Hepatocyte (in vitro differentiated cells): Measurements from ENCODE around the gene SPPL2C. TPM values are rescaled to one million over a fixed set of nuclear protein-coding genes. Genes with fewer than 3 reads are reported as not detected.

Source experiments
- DNase-seq: peaks from one replicate; pipeline ENCODE4 v3.0.0-alpha.2; 2016; ENCODE audit warnings: low spot score
- H2AFZ ChIP-seq: fragments of 200-600 bp; sonication (generic); 2 replicates; pipeline ENCODE4 v1.6.0; 2016; ENCODE audit warnings: antibody characterized with exemption, mild to moderate bottlenecking
- H3K27ac ChIP-seq: fragments of 200-600 bp; sonication (generic); 2 replicates; pipeline ENCODE4 v1.5.1; 2016; ENCODE audit warnings: mild to moderate bottlenecking
- H3K27me3 ChIP-seq: fragments of 200-600 bp; sonication (generic); 2 replicates; pipeline ENCODE4 v1.6.1; 2016
- H3K36me3 ChIP-seq: fragments of 200-600 bp; sonication (generic); replicated peaks from 2 replicates; pipeline ENCODE4 v1.5.1; 2016; ENCODE audit warnings: low read depth; ENCODE audit not compliant: insufficient read depth
- H3K4me1 ChIP-seq: fragments of 200-600 bp; sonication (generic); 2 replicates; pipeline ENCODE4 v1.5.1; 2016; ENCODE audit warnings: mild to moderate bottlenecking, moderate library complexity; ENCODE audit not compliant: insufficient read depth
- H3K4me2 ChIP-seq: fragments of 200-600 bp; sonication (generic); 2 replicates; pipeline ENCODE4 v1.6.0; 2016
- H3K4me3 ChIP-seq: fragments of 200-600 bp; sonication (generic); 2 replicates; pipeline ENCODE4 v1.5.1; 2016; ENCODE audit warnings: mild to moderate bottlenecking
- H3K79me2 ChIP-seq: fragments of 200-600 bp; sonication (generic); 2 replicates; pipeline ENCODE4 v1.6.0; 2017; ENCODE audit warnings: mild to moderate bottlenecking
- H3K9me2 ChIP-seq: fragments of 200-600 bp; sonication (generic); replicated peaks from 2 replicates; pipeline ENCODE4 v1.6.0; 2017; ENCODE audit warnings: mild to moderate bottlenecking; ENCODE audit not compliant: insufficient read depth
- H3K9me3 ChIP-seq: fragments of 200-600 bp; sonication (generic); 2 replicates; pipeline ENCODE4 v1.5.1; 2016; ENCODE audit warnings: low read depth, mild to moderate bottlenecking
- H4K20me1 ChIP-seq: fragments of 200-600 bp; sonication (generic); 2 replicates; pipeline ENCODE4 v1.6.0; 2016; ENCODE audit warnings: mild to moderate bottlenecking; ENCODE audit not compliant: insufficient read depth, poor library complexity, severe bottlenecking
- EZH2 ChIP-seq: fragments of 200-600 bp; sonication (generic); IDR thresholded peaks from 2 replicates; pipeline ENCODE4 v1.6.1; 2016; ENCODE audit warnings: antibody characterized with exemption, mild to moderate bottlenecking, borderline replicate concordance
- EZH2phosphoT487 ChIP-seq: fragments of 200-600 bp; sonication (generic); IDR thresholded peaks from one replicate; pipeline ENCODE4 v1.6.1; 2018; ENCODE audit warnings: antibody characterized with exemption, mild to moderate bottlenecking, low read depth, moderate library complexity; ENCODE audit not compliant: unreplicated experiment, severe bottlenecking
- WGBS: methylation state at CpG from one replicate; pipeline ENCODE4 v1.1.6; 2016; ENCODE audit warnings: low lambda C conversion rate; ENCODE audit errors: missing lambda C conversion rate; 5-methylcytosine and 5-hydroxymethylcytosine counted together
- polyA plus RNA-seq: library from polyadenylated mRNA; unstranded; fragments of >200 nt; fragmentation: Nextera tagmentation; extraction: Ambion mirVana; gene quantifications from 2 replicates; pipeline ENCODE4 v1.2.1, GENCODE V29; 2016
- total RNA-seq: library from RNA; depleted of rRNA; stranded (reverse); fragments of >200 nt; gene quantifications from 2 replicates; pipeline ENCODE4 v1.2.3, GENCODE V29; 2014
- TF ChIP-seq, protein P1 (sequence below): fragments of 200-600 bp; sonication (generic); IDR thresholded peaks from 2 replicates; pipeline ENCODE4 v1.5.1; 2016; ENCODE audit warnings: antibody characterized with exemption, mild to moderate bottlenecking; ENCODE audit not compliant: poor library complexity

The SPPL2C gene
- total and polyA plus RNA-seq, 2 experiments from 2014 or later = not detected

DNA sequence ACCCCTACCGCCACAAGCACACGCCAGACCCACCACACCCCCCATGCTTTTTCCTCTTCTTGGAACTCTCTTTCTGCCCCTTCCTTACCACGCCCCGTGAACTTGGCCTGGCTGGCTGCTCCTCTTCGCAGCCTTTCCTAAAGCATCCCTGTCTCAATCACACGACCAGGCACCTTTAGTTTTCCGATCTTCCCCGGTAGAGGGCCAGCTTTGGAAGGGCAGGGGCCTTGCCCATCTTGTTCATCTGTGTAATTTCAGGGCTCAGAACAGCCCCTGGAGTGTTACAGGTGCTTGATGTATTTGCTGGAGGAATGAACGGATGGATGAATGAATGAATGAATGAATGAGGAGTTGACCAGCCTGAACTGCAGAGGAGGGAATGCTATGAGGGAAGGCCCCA is 3.7 kb downstream of the SPPL2C start:
- 80% methylated on average over 7 of the region's 9 CpGs for WGBS
- Histone ChIP-seq H3K79me2 (no peaks in the 10 kb centered on the region), H3K4me1 (no peaks in the 10 kb centered on the region), H3K27ac (no peak overlapping the region), H3K9me3 (no peaks in the 10 kb centered on the region), H3K9me2 (no peaks in the 10 kb centered on the region), H4K20me1 (no peaks in the 10 kb centered on the region), H3K4me3 (no peak overlapping the region), H3K27me3 (peaks cover 6% of the 10 kb centered on the region), H3K4me2 (no peak overlapping the region), H3K36me3 (no peaks in the 10 kb centered on the region), H2AFZ (no peak overlapping the region)
- no peak for TF ChIP-seq EZH2
- TF ChIP-seq, protein P1, sequence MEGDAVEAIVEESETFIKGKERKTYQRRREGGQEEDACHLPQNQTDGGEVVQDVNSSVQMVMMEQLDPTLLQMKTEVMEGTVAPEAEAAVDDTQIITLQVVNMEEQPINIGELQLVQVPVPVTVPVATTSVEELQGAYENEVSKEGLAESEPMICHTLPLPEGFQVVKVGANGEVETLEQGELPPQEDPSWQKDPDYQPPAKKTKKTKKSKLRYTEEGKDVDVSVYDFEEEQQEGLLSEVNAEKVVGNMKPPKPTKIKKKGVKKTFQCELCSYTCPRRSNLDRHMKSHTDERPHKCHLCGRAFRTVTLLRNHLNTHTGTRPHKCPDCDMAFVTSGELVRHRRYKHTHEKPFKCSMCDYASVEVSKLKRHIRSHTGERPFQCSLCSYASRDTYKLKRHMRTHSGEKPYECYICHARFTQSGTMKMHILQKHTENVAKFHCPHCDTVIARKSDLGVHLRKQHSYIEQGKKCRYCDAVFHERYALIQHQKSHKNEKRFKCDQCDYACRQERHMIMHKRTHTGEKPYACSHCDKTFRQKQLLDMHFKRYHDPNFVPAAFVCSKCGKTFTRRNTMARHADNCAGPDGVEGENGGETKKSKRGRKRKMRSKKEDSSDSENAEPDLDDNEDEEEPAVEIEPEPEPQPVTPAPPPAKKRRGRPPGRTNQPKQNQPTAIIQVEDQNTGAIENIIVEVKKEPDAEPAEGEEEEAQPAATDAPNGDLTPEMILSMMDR = no peak
- TF ChIP-seq EZH2phosphoT487 = no peak
- no peak for DNase-seq

DNA sequence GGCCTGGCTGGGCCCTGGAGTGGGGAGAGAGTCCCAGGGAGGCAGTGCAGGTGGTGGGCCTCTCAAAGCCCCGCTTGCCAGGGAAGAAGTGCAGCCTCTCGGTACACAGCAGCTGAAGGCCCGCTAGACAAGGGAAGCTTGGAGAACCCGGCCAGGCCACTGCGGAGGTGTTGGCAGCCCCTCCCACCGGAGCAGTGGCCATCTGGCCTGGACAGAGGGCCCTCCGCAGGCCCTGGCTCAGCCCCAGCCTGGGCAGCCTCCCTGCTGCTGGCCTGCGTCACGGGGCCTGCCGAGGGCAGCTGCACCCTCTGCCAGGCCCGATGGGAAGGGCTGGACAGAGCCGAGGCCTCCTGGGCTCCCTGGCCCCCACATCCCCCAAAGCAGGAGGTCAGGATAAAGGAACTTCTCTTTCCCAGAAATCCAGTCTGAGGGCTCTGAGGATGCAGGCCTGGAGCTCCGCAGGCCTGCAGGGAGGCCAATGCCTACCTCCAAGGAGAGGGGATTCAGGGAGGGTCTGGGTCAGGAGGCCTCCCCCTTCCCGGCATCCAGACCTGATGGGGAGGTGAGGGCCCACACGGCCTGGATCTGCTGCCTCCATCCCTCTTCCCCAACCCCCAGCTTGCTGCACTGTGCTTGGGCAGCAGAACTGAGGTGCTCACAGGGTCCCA is 4.3 kb downstream of the SPPL2C start:
- Histone ChIP-seq H3K9me2 (no peaks in the 10 kb centered on the region), H2AFZ (no peak overlapping the region), H3K9me3 (no peaks in the 10 kb centered on the region), H4K20me1 (no peaks in the 10 kb centered on the region), H3K4me2 (no peak overlapping the region), H3K79me2 (no peaks in the 10 kb centered on the region), H3K4me3 (no peak overlapping the region), H3K36me3 (no peaks in the 10 kb centered on the region), H3K27me3 (peaks cover 6% of the 10 kb centered on the region), H3K27ac (no peak overlapping the region), H3K4me1 (no peaks in the 10 kb centered on the region)
- no peak for TF ChIP-seq EZH2
- TF ChIP-seq EZH2phosphoT487 = no peak
- TF ChIP-seq, protein P1 = no peak
- no peak for DNase-seq
- 88% methylated on average over 15 of the region's 15 CpGs for WGBS

DNA sequence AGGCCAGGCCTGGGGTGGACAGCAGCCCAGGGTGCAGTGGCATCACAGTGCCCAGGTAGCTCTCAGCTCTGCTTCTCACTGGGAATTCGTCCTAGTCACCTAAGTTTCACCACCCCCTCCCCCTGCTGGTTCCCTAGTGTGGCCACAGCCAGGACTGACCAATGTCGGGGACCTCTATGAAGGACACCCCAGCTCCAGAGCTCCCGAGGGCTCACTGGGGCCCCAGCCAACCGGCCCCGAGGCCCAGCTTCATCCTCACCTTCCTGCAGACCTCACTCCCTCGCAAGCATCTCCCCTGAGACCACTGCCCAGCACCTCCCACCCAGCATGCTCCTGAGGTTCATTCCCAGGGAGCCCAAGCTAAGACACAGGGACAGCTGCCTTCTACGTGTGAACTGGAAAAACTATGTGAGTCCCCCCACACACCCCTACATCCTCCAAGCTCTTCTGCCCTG is 4.9 kb downstream of the SPPL2C start:
- 81% methylated on average over 7 of the region's 7 CpGs for WGBS
- H3K79me2 ChIP-seq = no peaks in the 10 kb centered on the region
- H3K9me2 ChIP-seq = no peaks in the 10 kb centered on the region
- no peak overlapping the region for H3K4me3 ChIP-seq
- TF ChIP-seq, protein P1 = no peak
- TF ChIP-seq EZH2phosphoT487 (no peak), EZH2 (no peak)
- no peak overlapping the region for H3K4me2 ChIP-seq
- DNase-seq = no peak
- H3K27ac ChIP-seq = no peak overlapping the region
- no peaks in the 10 kb centered on the region for H4K20me1 ChIP-seq
- H2AFZ ChIP-seq = no peak overlapping the region
- no peaks in the 10 kb centered on the region for H3K4me1 ChIP-seq
- H3K27me3 ChIP-seq = peaks cover 6% of the 10 kb centered on the region
- H3K36me3 ChIP-seq = no peaks in the 10 kb centered on the region
- no peaks in the 10 kb centered on the region for H3K9me3 ChIP-seq
